ENCODE results near the gene PSMA5.
"Not testable (repeated sequence)": the region's sequence is repeated elsewhere in the genome, so short reads cannot be mapped to it uniquely, and the experiment has no call there.

The PSMA5 gene

DNA sequence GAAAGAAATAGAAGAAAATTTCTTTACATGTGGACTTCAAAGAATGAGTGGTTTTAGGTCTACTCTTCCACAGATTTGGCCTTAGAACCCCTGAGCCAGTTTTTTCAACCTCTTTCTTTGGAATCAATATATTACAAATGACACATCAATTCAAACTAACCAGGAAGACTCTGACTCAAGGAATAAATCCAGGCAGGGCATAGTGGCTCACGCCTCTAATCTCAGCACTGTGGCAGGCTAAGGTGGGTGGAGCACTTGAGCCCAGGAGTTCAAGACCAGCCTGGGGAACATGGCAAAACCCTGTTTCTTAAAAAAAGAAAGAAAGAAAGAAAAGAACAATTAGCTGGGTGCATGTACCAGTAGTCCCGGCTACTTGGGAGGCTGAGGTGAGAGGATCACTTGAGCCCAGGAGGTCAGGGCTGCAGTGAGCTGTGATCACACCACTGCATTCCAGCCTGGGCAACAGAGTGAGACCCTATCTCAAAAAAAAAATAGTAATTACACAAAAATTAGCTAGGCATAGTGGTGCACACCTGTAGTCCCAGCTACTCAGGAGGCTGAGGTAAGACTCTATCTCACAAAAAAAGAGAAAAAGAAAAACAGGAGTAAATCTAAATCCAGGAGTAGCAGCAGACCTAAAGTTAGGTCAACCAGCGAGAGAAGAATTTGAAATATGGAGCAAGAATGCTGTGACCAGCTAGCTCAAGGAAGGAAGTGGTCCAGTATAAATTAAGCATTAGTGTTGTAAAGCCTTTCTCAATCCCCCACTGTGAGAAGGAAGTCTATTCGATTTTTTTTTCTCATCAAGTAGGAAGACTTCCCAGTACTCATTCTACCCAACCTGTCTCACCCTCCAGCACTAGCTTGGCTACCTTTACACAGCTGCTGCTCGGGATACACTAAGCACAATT lies 30.4 kb downstream of the PSMA5 start:
- H3K4me3 ChIP-seq (ENCODE audit: severe bottlenecking), result no peak overlapping the region
- H3K36me3 ChIP-seq (ENCODE audit: low read depth), result 0 out of 2 replicates have a peak, but pooled peaks cover 7% of the 10 kb centered on the region
- H3K27me3 ChIP-seq (ENCODE audit: insufficient read depth, poor library complexity, severe bottlenecking), result no peaks in the 10 kb centered on the region
- H3K4me1 ChIP-seq (ENCODE audit: insufficient read depth, poor library complexity, severe bottlenecking), result peaks cover 6% of the 10 kb centered on the region
- TF ChIP-seq, protein P1, sequence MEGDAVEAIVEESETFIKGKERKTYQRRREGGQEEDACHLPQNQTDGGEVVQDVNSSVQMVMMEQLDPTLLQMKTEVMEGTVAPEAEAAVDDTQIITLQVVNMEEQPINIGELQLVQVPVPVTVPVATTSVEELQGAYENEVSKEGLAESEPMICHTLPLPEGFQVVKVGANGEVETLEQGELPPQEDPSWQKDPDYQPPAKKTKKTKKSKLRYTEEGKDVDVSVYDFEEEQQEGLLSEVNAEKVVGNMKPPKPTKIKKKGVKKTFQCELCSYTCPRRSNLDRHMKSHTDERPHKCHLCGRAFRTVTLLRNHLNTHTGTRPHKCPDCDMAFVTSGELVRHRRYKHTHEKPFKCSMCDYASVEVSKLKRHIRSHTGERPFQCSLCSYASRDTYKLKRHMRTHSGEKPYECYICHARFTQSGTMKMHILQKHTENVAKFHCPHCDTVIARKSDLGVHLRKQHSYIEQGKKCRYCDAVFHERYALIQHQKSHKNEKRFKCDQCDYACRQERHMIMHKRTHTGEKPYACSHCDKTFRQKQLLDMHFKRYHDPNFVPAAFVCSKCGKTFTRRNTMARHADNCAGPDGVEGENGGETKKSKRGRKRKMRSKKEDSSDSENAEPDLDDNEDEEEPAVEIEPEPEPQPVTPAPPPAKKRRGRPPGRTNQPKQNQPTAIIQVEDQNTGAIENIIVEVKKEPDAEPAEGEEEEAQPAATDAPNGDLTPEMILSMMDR (IDR thresholded peaks at IDR 0.05; ENCODE audit: poor library complexity, severe bottlenecking), result no peak
- no peaks in the 10 kb centered on the region for H3K9me3 ChIP-seq (ENCODE audit: severe bottlenecking)
- ATAC-seq (ENCODE audit: low read depth), result no peak
- no peak for DNase-seq (ENCODE audit: low spot score)
- H3K27ac ChIP-seq (ENCODE audit: poor library complexity, severe bottlenecking), result no peak overlapping the region

DNA sequence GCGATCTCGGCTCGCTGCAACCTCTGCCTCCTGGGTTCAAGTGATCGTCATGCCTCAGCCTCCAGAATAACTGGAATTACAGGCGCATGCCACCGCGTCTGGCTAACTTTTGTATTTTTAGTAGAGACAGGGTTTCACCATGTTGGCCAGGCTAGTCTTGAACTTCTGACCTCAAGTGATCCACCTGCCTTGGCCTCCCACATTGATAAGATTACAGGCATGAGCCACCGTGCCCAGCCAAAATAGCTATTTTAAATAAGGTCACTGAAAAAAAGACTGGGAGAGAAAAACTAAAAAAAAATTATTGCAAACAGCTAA lies 31.0 kb downstream of the PSMA5 start:
- H3K4me1 ChIP-seq (ENCODE audit: insufficient read depth, poor library complexity, severe bottlenecking); ATAC-seq (ENCODE audit: low read depth); H3K27ac ChIP-seq (ENCODE audit: poor library complexity, severe bottlenecking); H3K27me3 ChIP-seq (ENCODE audit: insufficient read depth, poor library complexity, severe bottlenecking); H3K9me3 ChIP-seq (ENCODE audit: severe bottlenecking); H3K4me3 ChIP-seq (ENCODE audit: severe bottlenecking); H3K36me3 ChIP-seq (ENCODE audit: low read depth); DNase-seq (ENCODE audit: low spot score): not testable (repeated sequence)

DNA sequence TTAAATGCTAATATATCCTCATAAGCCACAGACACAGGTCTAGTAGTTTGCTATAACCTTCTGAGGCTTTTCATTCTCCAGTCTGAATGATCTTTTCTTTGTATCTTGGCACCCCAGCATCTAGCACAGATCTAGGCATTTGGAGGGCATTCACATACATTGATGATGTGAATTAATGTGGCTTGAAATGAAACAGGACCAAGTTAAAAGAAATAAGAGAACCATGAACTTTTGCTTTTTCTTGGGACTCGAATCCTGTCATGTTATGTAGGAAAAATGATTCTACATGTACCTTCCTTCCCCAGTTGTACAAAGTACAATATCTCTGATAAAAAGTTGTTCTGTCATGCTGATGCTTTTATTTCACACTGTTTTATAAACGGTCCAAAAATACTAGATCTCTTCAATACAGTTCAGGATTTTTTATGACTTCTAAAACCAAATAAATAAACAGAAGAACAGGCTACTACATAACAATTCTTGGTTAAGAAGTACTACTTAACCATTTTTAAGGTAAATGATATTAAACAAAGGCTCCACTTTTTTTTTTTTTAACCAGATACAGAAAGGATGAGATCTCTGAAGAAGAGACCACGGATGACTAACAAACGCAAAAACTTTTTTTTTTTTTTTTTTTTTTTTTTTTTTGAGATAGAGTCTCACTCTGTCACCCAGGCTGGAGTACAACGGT lies 31.5 kb downstream of the PSMA5 start:
- Histone ChIP-seq H3K36me3 (ENCODE audit: low read depth) (no peaks in the 10 kb centered on the region), H3K4me3 (ENCODE audit: severe bottlenecking) (no peak overlapping the region), H3K27me3 (ENCODE audit: insufficient read depth, poor library complexity, severe bottlenecking) (no peaks in the 10 kb centered on the region), H3K27ac (ENCODE audit: poor library complexity, severe bottlenecking) (no peak overlapping the region), H3K4me1 (ENCODE audit: insufficient read depth, poor library complexity, severe bottlenecking) (peaks cover 6% of the 10 kb centered on the region), H3K9me3 (ENCODE audit: severe bottlenecking) (no peaks in the 10 kb centered on the region)
- DNase-seq (ENCODE audit: low spot score) (no peak), ATAC-seq (ENCODE audit: low read depth) (no peak)
- TF ChIP-seq, protein P1 (IDR thresholded peaks at IDR 0.05; ENCODE audit: poor library complexity, severe bottlenecking), result no peak

DNA sequence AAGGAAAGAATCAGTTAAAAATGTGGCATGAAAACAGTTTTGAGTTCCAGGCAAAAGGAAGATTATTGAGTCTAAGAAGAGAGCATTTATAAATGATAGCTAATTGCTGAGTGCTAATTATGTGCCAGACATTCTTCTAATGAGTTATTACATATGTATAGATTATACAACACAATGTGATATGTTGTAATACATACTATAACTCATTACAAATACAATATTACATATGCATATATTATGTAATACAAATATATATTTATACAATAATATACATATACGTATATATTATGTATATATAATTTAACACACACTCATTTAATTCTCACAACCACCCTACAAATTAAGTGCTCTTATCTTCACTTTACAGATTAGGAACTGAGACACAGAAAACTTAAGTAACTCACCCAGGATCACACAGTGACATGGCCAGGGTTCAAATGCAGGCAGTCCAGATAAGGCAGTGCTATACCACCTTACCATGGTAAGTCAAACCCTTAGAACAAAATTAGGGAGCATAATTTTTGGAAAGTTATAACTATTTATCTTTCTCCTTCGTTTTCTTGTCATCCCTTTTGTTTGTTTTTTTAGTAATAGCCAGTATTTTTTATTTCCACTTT lies 32.5 kb downstream of the PSMA5 start:
- Histone ChIP-seq H3K9me3 (ENCODE audit: severe bottlenecking) (no peaks in the 10 kb centered on the region), H3K27me3 (ENCODE audit: insufficient read depth, poor library complexity, severe bottlenecking) (no peaks in the 10 kb centered on the region), H3K4me3 (ENCODE audit: severe bottlenecking) (no peak overlapping the region), H3K36me3 (ENCODE audit: low read depth) (no peaks in the 10 kb centered on the region), H3K4me1 (ENCODE audit: insufficient read depth, poor library complexity, severe bottlenecking) (peaks cover under 1% of the 10 kb centered on the region), H3K27ac (ENCODE audit: poor library complexity, severe bottlenecking) (no peak overlapping the region)
- TF ChIP-seq, protein P1 (IDR thresholded peaks at IDR 0.05; ENCODE audit: poor library complexity, severe bottlenecking), result no peak
- DNase-seq (ENCODE audit: low spot score) (no peak), ATAC-seq (ENCODE audit: low read depth) (no peak)

DNA sequence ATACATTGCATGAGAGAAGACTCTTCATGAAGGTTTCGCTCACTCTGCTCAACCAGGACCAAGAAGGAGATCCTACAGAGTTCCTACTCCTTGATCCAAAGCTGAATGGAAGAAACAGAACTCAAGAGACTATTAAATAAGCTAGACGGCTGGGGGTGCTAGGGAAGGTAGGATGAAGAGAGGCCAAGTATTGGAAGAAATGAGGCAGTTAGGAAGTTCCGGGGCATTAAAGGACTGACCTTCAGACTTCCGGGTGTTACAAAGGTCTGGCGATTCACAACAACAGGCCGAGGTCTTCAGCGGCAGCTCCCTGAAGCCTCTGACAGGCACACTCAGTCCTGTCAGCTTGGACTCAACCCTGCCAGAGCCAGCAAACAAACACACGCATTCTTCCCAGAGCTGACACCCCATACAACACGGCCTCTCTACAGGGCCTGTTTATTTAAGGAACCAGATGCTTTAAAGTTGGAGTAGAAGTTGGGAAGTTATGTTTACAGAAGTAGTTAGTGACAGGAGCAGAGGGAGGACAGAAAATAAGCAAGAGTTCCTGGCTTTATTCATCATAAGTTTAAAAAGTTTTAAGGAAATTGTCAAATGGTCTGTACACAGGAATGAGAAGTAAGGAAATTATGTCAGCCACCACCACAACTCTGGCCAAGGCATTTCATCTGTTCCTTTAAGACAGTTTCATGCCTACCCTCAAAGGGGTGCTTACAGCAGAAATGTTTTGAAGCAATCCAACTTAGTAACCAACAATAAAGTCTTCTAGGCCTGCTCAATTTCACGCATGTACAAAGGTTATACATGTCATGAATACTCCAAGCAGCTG lies 33.2 kb downstream of the PSMA5 start:
- Histone ChIP-seq H3K4me1 (ENCODE audit: insufficient read depth, poor library complexity, severe bottlenecking) (no peaks in the 10 kb centered on the region), H3K27me3 (ENCODE audit: insufficient read depth, poor library complexity, severe bottlenecking) (no peaks in the 10 kb centered on the region), H3K4me3 (ENCODE audit: severe bottlenecking) (no peak overlapping the region), H3K9me3 (ENCODE audit: severe bottlenecking) (no peaks in the 10 kb centered on the region), H3K36me3 (ENCODE audit: low read depth) (no peaks in the 10 kb centered on the region), H3K27ac (ENCODE audit: poor library complexity, severe bottlenecking) (no peak overlapping the region)
- TF ChIP-seq, protein P1 (IDR thresholded peaks at IDR 0.05; ENCODE audit: poor library complexity, severe bottlenecking), result no peak
- DNase-seq (ENCODE audit: low spot score) (no peak), ATAC-seq (ENCODE audit: low read depth) (no peak)

All from RWPE2 (cell line).